ENCODE measurements around the gene MXRA8.
A peak's percentile ranks its signal among the peaks of the same experiment; 100 is the strongest.

Gene MXRA8

GRCh38 chr1:1306070-1306660 lies 52.2 kb downstream of the MXRA8 start:
- peak; percentile 46 for DNase-seq

- peak; percentile 78 for DNase-seq
These were observed 52.9 kb downstream of the MXRA8 start for GRCh38 chr1:1305300-1306069.

DNA sequence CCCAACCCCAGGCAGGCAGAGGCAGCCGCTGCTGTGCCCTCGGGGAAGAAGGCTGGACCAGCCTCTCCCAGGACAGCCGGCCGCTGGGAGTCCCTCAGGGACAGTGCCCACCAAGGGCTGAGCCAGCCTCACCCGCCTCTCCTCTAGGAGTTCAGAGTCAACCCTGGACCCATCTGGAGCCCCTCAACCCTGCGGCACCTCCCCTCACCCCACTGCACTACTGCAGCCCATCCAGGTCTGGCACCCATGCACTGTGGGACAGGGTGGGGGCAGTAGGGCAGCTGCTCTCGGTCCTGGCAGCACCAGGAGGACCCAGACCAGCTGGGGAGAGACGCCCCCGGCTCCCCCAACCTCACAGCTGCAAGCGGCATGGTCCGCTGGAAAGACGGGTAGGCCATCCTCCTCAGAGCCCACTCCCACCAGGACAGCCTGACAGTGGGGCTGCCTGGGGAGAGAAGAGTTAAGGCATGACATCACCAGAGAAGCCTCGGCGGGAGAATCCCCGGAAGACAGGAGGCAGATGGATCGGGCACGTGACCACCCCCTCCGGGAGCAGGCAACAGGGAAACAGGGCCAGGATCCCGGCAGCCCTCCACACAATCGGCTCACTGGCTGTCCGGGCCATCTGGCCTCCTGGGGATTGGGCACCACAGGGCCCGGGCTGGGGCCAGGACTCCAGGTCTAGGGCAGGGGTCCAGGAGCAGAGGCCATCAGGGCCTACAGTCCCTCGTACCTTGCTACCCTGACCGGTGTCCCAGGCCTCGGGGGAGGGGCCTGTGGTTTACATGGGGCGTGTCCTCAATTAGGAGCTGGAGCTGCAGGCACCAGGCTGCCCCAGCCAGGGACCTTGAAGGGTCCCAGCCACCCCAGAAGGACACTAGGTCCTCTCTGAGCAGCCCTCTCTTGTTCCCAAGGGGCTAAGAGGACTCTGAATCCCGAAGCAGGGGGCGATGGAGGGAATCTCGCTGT lies 53.7 kb downstream of the MXRA8 start:
- DNase-seq, result peak; percentile 90

- DNase-seq, result no peak
These were observed 54.6 kb downstream of the MXRA8 start for GRCh38 chr1:1303736-1304135.

DNA sequence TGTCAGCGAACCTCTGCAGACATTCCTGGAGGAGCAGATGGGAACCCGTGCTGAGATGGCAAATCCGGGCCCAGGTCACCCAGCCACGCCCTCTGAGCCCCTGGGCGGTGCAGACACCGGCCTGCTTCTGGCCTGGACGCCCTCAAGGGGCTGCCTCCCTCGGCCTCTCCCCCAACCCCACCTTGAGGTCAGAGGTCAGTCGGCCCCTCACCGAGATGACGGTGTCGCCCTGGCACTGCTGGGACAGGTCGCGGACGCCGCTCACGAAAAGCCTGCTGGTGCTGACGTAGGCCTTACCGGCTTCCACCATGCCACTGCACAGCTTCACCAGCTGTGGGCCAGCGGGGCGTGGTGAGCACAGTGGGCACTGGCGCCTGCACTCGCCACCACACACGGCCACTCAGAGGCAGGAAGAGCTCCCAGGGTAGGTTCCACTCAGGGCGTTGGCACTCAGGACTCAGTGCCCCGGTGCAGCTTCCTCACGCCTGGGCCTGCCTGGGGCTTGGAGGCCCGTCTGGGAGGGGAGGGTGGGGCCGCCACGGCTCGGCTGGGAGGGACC lies 55.3 kb downstream of the MXRA8 start:
- DNase-seq, result peak; percentile 48
